ENCODE data around the gene IRAK1. TPM values are rescaled to one million over a fixed set of nuclear protein-coding genes. Genes with fewer than 3 reads are reported as not detected.
A peak's percentile ranks its signal among the peaks of the same experiment; 100 is the strongest.

Gene IRAK1
- total RNA-seq, 1 experiment from 2014 or later = 432 TPM

DNA sequence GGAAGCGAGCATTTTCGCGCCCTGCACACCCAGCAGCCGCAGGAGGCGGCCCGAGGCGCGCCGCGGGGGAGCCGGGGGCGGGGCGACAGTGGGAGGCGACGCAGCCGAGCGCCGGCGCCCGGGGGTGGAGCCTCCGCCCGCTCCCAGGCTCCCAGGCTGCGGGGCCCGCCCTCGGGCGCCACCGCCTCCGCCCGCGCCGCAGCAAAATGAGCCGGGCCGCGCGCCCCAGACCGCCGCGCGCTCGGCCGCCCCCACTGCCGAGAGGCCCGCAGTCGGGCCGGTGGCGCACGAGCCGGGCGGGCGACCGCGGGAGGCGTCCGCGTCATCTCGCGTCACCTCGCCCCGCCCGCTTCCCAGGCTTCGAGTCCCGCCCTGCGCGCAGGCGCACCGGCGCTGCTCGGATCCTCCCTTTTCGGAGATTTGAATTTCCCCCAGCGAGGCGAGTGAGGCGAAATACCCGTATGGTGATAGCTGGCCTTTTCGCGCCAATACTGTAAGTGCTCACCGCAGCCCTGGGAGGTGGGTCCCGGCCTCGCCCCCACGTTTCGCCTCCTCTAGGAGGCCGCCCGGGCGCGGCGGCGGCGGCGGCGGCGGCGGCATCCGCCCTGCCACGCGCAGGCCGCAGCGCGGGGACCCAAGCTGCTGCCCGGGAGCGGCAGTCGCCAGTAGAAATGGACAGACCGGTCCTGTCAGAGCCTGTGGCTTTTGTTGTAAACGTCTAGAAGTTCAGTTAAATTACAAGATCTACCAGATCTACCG, 47.2 kb downstream of the IRAK1 start, which contains the start of gene TMEM187:
Gene TMEM187, plus strand, starts transcription at position 387 of the 759 bp plus-strand sequence. CDS start 9,309 bp downstream, outside the sequence.
- peak within 1 kb of the TSS; percentile 100 for H3K27ac ChIP-seq (ENCODE audit: low read length)
- intact Hi-C loops (cut with micrococcal nuclease; ENCODE audit: unreplicated experiment) = no loop called here
- in situ Hi-C loops (cut with HindIII; ENCODE audit: low pct_unique_long_range_greater_than_20kb, low sequenced_read_pairs) = no loop called here
- TF ChIP-seq SIN3A (IDR thresholded peaks at IDR 0.05; ENCODE audit: borderline replicate concordance, insufficient read depth, low read depth, low read length) = no peak
- TF ChIP-seq POLR2AphosphoS5 (IDR thresholded peaks at IDR 0.05; ENCODE audit: low read depth, low read length) = peak; percentile 33; the same call in 1 of the 2 replicates
- no peak for TF ChIP-seq TCF7L2 (IDR thresholded peaks at IDR 0.05; ENCODE audit: low read depth, low read length)
- TF ChIP-seq, protein P1, sequence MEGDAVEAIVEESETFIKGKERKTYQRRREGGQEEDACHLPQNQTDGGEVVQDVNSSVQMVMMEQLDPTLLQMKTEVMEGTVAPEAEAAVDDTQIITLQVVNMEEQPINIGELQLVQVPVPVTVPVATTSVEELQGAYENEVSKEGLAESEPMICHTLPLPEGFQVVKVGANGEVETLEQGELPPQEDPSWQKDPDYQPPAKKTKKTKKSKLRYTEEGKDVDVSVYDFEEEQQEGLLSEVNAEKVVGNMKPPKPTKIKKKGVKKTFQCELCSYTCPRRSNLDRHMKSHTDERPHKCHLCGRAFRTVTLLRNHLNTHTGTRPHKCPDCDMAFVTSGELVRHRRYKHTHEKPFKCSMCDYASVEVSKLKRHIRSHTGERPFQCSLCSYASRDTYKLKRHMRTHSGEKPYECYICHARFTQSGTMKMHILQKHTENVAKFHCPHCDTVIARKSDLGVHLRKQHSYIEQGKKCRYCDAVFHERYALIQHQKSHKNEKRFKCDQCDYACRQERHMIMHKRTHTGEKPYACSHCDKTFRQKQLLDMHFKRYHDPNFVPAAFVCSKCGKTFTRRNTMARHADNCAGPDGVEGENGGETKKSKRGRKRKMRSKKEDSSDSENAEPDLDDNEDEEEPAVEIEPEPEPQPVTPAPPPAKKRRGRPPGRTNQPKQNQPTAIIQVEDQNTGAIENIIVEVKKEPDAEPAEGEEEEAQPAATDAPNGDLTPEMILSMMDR (IDR thresholded peaks at IDR 0.05) = no peak
- H3K4me1 ChIP-seq (ENCODE audit: control insufficient read depth, insufficient read depth, low read length) = peaks cover 26% of the 10 kb centered on the region
- H3K9me3 ChIP-seq (ENCODE audit: control insufficient read depth, insufficient read depth, low read depth, low read length) = no peaks in the 10 kb centered on the region
- POLR2A ChIA-PET = no interaction called here
- CTCF ChIA-PET = no interaction called here
- DNase-seq (ENCODE audit: low read depth, low spot score) = no peak
- H3K4me3 ChIP-seq (ENCODE audit: low read depth in 2 of 2, low read length in 2 of 2) = peak within 1 kb of the TSS; percentile 95 to 98
- ATAC-seq = peak; percentile 63
- H3K36me3 ChIP-seq (ENCODE audit: control insufficient read depth, insufficient read depth, low read length) = no peaks in the 10 kb centered on the region; the same call in 1 of the 2 replicates
- no TSS peak for BruUV-seq (replicated peaks)
- no peaks in the 10 kb centered on the region for H3K27me3 ChIP-seq (ENCODE audit: control insufficient read depth, insufficient read depth, low read length)

DNA sequence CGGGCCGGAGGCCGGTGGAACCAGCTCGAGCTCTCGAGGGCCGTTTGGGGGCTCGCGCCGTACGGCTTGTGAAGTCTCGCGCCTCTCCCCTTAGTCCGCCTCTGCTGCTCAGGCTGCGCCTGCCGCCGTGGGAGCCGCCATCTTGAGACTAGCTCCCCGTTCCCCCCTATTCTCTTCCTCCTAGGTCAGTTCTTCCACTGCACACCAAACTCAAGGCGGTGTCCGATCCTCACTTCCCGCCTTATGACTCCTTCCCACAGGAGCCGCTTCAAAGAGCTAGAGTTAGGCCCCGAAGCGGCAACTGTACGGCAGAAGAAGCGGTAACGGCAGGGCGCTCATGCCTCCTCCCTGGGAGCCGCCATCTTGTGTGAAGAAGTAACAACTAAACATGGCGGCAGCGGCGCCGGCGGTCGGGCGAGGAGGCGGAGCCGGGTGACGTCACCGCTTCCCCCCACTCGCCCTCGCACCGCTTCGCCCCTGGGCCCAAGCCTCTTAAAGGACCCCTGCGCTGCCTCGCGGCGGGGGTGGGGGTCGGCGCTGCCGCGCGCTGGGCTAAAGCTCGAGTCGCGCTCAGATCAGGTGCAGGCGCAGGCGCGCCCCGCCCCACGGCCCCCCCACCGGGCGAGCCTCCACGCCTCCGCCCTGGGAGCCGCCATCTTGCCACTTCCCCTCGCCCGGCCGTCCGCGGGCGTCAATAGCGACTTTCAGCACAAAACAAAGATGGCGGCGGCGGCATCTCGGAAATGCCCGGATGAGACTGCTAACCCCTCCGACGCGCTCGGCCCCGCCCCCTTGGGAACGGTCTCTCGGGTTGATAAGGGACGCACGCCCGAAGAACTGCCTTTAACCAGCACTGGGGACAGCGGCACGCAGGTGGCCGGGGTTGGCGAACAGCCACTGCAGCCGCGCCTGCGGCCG, 48.0 kb downstream of the IRAK1 start, which contains the start of gene HCFC1:
Gene HCFC1, minus strand, starts transcription at position 369 of the 918 bp plus-strand sequence. CDS start 978 bp downstream, outside the sequence.
- BruUV-seq (replicated peaks) = no TSS peak
- H3K4me1 ChIP-seq (ENCODE audit: control insufficient read depth, insufficient read depth, low read length) = peaks cover 35% of the 10 kb centered on the region

More for the DNA sequence above, 48.0 kb downstream of the IRAK1 start, which contains the start of gene HCFC1:
- DNase-seq (ENCODE audit: low read depth, low spot score) = peak; percentile 71
- Histone ChIP-seq H3K9me3 (ENCODE audit: control insufficient read depth, insufficient read depth, low read depth, low read length) (no peaks in the 10 kb centered on the region), H3K36me3 (ENCODE audit: control insufficient read depth, insufficient read depth, low read length) (no peaks in the 10 kb centered on the region; the same call in 1 of the 2 replicates), H3K27me3 (ENCODE audit: control insufficient read depth, insufficient read depth, low read length) (no peaks in the 10 kb centered on the region), H3K4me3 (ENCODE audit: low read depth in 2 of 2, low read length in 2 of 2) (peak within 1 kb of the TSS; percentile 95 to 98), H3K27ac (ENCODE audit: low read length) (peak within 1 kb of the TSS; percentile 100)
- in situ Hi-C loops (cut with HindIII; ENCODE audit: low pct_unique_long_range_greater_than_20kb, low sequenced_read_pairs) (no loop called here), intact Hi-C loops (cut with micrococcal nuclease; ENCODE audit: unreplicated experiment) (no loop called here)
- CTCF ChIA-PET = interaction anchor here (0.7 kb wide), 1 partner anchor 481 kb away, joined by 3 read pairs; no protein-coding TSS in a partner anchor
- POLR2A ChIA-PET = interaction anchor here (0.9 kb wide), 1 partner anchor 126 kb away, joined by 3 read pairs; the partner anchor contains the start of gene MECP2
- TF ChIP-seq POLR2AphosphoS5 (IDR thresholded peaks at IDR 0.05; ENCODE audit: low read depth, low read length) (no peak; the same call in none of the 2 replicates), TCF7L2 (IDR thresholded peaks at IDR 0.05; ENCODE audit: low read depth, low read length) (peak; percentile 33), SIN3A (IDR thresholded peaks at IDR 0.05; ENCODE audit: borderline replicate concordance, insufficient read depth, low read depth, low read length) (no peak; the same call in 1 of the 2 replicates)
- TF ChIP-seq, protein P2, sequence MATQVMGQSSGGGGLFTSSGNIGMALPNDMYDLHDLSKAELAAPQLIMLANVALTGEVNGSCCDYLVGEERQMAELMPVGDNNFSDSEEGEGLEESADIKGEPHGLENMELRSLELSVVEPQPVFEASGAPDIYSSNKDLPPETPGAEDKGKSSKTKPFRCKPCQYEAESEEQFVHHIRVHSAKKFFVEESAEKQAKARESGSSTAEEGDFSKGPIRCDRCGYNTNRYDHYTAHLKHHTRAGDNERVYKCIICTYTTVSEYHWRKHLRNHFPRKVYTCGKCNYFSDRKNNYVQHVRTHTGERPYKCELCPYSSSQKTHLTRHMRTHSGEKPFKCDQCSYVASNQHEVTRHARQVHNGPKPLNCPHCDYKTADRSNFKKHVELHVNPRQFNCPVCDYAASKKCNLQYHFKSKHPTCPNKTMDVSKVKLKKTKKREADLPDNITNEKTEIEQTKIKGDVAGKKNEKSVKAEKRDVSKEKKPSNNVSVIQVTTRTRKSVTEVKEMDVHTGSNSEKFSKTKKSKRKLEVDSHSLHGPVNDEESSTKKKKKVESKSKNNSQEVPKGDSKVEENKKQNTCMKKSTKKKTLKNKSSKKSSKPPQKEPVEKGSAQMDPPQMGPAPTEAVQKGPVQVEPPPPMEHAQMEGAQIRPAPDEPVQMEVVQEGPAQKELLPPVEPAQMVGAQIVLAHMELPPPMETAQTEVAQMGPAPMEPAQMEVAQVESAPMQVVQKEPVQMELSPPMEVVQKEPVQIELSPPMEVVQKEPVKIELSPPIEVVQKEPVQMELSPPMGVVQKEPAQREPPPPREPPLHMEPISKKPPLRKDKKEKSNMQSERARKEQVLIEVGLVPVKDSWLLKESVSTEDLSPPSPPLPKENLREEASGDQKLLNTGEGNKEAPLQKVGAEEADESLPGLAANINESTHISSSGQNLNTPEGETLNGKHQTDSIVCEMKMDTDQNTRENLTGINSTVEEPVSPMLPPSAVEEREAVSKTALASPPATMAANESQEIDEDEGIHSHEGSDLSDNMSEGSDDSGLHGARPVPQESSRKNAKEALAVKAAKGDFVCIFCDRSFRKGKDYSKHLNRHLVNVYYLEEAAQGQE (IDR thresholded peaks at IDR 0.05; ENCODE audit: insufficient read depth in 1 of 2, low read depth in 2 of 2, low read length in 1 of 2) = peak in 1 of 2 experiments; percentile 64; a peak in 1 of 4 replicates
- TF ChIP-seq, protein P1 (IDR thresholded peaks at IDR 0.05) = no peak
- ATAC-seq = peak; percentile 65

All from Panc1 (cell line).